Brain microvascular endothelial cell (primary cell): ENCODE data around the gene TAF3.
A peak's percentile ranks its signal among the peaks of the same experiment; 100 is the strongest.

Experiments used
- DNase-seq: peaks from one replicate; pipeline ENCODE4 v3.0.0-alpha.2; 2020
- H3K27ac ChIP-seq: fragments of 250-450 bp; sonication (Bioruptor Pico); 2 replicates; pipeline ENCODE4 v1.5.1; 2020; ENCODE audit warnings: mild to moderate bottlenecking, moderate library complexity
- H3K27me3 ChIP-seq: fragments of 250-450 bp; sonication (Bioruptor Pico); replicated peaks from 2 replicates; pipeline ENCODE4 v1.5.1; 2020; ENCODE audit warnings: mild to moderate bottlenecking
- H3K36me3 ChIP-seq: fragments of 250-450 bp; sonication (Bioruptor Pico); replicated peaks from 2 replicates; pipeline ENCODE4 v1.5.1; 2020; ENCODE audit warnings: mild to moderate bottlenecking
- H3K4me3 ChIP-seq: 2 replicates; pipeline ENCODE4 v1.5.1; 2011; ENCODE audit warnings: low read depth, mild to moderate bottlenecking, control low read depth, low read length, moderate library complexity
- in situ Hi-C: cut with HindIII; loops from 2 replicates; pipeline ENCODE4 v1.10.0; 2017; ENCODE audit warnings: low sequenced_read_pairs, low pct_ligation_motif_present
- TF ChIP-seq, protein P1 (sequence below): IDR thresholded peaks from 2 replicates; pipeline ENCODE4 v1.5.1; 2011; ENCODE audit warnings: low read depth, mild to moderate bottlenecking, moderate library complexity, low read length, control low read depth, inconsistent platforms; ENCODE audit errors: missing control alignments

The TAF3 gene

DNA sequence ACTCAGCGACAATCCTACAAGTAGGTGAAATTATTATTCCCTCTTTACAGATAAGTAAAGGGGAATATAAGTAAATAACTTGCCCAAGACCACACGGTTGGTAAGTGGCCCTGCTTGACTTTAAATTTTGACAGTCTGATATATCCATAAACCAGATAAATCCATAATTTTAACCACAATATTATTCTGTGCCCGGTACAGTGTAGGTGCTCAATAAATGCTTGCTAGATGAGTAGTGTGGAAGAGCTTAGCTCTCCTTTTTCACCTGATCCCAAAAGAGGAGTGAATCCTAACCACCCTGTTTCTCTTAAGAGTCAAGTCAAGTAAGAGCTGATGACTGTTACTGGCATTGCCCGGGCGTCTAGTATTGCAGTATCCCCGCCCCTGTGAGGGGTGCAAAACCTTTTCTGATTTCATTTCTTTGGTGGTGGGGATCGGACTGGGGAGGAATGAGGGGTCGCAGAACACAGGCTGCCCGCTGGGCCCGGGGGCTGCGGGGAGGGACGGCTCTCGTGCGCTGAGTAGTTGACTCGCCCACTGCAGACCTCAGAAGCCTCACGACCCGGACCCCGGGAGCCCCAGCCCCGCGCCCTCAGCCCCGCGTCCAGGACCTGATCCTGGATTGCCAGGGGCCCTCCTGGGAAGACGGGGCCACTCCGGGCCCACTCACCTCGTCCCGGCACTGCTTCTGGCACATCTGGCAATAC, 31.0 kb upstream of the TAF3 start:
- Histone ChIP-seq H3K27ac (peak overlapping the region; percentile 78), H3K36me3 (no peaks in the 10 kb centered on the region), H3K4me3 (peak overlapping the region; percentile 92), H3K27me3 (no peaks in the 10 kb centered on the region)
- TF ChIP-seq, protein P1, sequence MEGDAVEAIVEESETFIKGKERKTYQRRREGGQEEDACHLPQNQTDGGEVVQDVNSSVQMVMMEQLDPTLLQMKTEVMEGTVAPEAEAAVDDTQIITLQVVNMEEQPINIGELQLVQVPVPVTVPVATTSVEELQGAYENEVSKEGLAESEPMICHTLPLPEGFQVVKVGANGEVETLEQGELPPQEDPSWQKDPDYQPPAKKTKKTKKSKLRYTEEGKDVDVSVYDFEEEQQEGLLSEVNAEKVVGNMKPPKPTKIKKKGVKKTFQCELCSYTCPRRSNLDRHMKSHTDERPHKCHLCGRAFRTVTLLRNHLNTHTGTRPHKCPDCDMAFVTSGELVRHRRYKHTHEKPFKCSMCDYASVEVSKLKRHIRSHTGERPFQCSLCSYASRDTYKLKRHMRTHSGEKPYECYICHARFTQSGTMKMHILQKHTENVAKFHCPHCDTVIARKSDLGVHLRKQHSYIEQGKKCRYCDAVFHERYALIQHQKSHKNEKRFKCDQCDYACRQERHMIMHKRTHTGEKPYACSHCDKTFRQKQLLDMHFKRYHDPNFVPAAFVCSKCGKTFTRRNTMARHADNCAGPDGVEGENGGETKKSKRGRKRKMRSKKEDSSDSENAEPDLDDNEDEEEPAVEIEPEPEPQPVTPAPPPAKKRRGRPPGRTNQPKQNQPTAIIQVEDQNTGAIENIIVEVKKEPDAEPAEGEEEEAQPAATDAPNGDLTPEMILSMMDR: no peak
- DNase-seq: no peak
- in situ Hi-C loops: no loop called here

DNA sequence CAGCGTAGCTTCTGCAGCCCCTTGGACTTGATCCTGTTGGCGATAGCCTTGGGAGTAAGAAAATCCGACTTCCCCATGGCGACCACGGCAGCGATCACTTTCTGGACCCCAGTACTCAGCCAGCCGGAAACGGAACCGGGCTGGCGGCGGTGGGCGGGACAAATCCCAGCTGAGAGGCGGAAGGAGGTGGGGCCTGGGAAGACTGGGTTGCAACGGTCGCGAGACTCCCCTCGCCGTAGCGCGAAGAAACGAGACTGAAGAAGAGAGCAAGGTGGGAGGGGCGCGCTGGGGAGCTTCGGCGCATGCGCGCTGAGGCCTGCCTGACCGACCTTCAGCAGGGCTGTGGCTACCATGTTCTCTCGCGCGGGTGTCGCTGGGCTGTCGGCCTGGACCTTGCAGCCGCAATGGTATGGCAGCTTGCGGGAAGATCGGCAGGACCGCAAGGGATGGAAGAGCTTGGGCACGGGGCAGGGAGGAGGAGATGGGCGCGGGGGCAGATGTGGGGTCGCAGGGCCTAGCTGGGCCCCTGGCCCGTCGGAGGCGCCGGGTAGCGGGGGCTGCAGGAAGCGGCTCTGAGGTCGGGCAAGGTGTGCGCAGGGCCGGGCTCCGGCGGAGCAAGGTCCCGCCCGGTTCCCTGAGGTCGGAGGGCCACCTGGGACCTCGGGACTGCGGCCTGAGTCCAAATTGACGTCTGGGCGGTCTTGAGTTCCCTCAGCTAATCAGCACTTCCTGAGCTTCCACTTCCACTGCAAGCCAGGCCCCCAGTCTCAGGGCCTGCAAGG, 30.3 kb upstream of the TAF3 start, which contains the start of the genes ATP5F1C and KIN:
TSS of gene ATP5F1C (plus strand) at position 321 of the 782 bp plus-strand sequence. CDS start at position 352, 31 bp downstream.
TSS of gene KIN (minus strand) at position 137 of the 782 bp plus-strand sequence. CDS start at position 77, 60 bp downstream.
- H3K27ac ChIP-seq: peak within 1 kb of the TSS; percentile 78
- no peaks in the 10 kb centered on the region for H3K36me3 ChIP-seq
- TF ChIP-seq, protein P1: no peak
- H3K4me3 ChIP-seq: peak within 1 kb of the TSS; percentile 92
- DNase-seq: peak; percentile 96
- in situ Hi-C loops: no loop called here
- no peaks in the 10 kb centered on the region for H3K27me3 ChIP-seq

DNA sequence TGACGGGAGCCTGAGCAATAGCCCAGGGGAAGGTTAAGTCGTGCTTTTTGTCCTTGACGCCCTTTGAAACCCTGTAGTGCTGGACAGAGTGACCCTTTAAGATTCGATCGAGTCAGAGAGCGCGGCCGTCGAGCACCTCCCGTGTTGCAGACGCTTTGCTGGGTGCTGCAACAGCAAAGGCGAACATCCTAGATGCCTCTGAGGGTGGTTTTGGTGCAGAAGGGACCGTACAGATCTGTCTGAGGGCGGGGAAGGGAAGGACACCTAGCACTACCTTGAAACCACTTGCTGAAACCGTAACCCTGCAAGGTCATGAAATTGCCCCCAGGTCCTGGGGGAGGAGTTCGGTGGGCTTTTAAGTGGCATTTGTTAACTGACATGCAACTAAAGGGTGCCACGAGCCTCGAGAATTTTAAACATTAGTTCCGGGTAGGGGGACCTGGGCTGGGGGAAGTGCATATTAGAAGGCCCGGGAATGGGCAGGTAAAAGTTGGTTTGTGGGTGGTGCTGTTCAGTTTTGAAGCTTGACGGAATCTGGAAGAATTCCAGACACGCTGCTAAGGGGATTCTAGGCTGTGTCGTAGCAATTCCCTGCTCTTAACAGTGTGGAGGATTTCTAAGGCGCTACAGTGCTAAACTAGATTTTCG, 29.5 kb upstream of the TAF3 start:
- Histone ChIP-seq H3K36me3 (no peaks in the 10 kb centered on the region), H3K27me3 (no peaks in the 10 kb centered on the region), H3K27ac (peak overlapping the region; percentile 78), H3K4me3 (peak overlapping the region; percentile 92)
- in situ Hi-C loops: no loop called here
- DNase-seq: no peak
- TF ChIP-seq, protein P1: no peak

DNA sequence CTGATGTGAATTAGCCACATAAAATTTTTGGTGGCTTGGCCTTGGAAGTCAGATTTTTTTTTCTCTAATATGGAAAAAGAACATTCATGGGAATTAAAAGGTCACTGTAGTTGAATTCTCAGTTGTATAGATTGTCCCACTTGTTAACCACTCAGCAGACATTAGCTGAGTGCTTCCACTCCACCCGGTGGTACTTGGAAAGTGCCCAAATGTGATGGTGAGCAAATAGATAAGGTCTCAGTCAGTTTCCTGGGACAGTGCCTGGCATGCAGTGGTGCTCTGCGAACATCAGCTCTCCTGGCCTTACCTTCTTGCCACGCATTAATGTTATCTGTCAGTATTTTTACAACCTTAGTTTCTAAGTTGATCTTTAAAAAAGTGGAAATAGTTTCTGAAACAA, 28.9 kb upstream of the TAF3 start:
- in situ Hi-C loops: no loop called here
- peak overlapping the region; percentile 92 for H3K4me3 ChIP-seq
- no peak overlapping the region for H3K27ac ChIP-seq
- H3K27me3 ChIP-seq: no peaks in the 10 kb centered on the region
- DNase-seq: peak; percentile 43
- TF ChIP-seq, protein P1: no peak
- H3K36me3 ChIP-seq: no peaks in the 10 kb centered on the region

DNA sequence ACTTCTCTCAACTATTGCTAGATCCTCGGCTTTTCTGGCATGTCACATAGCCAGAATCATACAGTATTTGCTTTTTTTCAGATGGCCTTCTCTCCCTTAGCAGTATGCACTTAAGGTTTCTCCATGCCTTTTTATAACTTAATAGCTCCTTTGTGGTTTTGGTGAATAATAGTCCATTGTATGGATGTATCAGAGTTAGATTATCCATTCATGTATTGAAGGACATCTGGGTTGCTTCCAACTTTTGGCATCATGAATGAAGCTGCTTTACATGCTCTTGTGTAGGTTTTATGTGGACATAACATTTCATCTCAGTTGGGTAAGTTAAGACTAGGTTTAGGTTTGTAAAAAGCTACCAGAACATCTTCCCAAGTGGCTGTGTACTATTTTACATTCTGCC, 25.8 kb upstream of the TAF3 start:
- H3K4me3 ChIP-seq: no peak overlapping the region
- H3K27me3 ChIP-seq: no peaks in the 10 kb centered on the region
- H3K36me3 ChIP-seq: peaks cover 7% of the 10 kb centered on the region
- DNase-seq: no peak
- TF ChIP-seq, protein P1: no peak
- no peak overlapping the region for H3K27ac ChIP-seq
- in situ Hi-C loops: no loop called here
